NCI-H526 (cell line): Measurements from ENCODE around the gene OR4C12.
"Not testable (repeated sequence)": the region's sequence is repeated elsewhere in the genome, so short reads cannot be mapped to it uniquely, and the experiment has no call there.

ENCODE experiments used
- DNase-seq, 2 experiments: peaks; one replicate each; lab custom pipeline; 2025; lab: John Stamatoyannopoulos, UW

Gene OR4C12

DNA sequence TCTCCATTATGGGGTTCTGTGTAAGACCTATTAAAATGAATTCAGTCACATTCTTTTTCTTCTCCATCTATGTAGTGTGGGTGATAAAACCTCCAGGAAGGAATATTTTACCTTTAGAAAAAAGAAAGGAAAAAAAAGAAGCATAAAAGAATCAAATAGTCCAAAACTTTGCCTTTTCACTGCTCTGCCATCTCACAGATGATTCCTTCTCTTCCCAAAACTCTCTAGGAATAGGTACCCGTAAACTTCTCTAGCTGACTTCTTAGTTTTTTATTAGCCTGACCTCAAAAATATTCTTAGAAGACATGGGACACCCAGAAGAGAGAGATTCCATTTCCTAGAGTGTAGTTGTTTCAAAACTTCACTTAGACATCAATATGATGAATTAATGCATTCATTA, at the start of gene OR4C12:
Gene OR4C12 (minus strand): TSS at position 101 of the 400 bp plus-strand sequence. CDS start 34 bp downstream, at position 67.
- not testable (repeated sequence) for DNase-seq

DNA sequence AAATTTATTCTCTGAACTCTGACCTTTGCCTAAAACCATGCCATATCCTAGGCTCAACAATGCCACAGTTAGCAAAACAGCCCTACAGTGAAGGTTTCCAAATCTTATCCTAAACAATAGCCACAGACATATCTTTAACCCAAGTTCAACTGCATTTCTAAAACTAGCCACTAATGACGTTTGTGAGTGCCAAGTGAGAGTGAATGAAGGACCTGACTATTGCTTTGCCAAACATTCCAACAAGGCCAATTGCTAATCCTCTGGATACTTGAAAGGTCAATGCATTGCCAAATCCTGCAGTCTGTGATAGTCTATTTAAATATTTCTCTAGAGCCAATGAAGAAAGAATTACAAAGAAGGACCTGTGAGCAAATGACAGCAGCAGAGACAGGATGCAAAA, 47.9 kb upstream of the OR4C12 start:
- DNase-seq: no peak

DNA sequence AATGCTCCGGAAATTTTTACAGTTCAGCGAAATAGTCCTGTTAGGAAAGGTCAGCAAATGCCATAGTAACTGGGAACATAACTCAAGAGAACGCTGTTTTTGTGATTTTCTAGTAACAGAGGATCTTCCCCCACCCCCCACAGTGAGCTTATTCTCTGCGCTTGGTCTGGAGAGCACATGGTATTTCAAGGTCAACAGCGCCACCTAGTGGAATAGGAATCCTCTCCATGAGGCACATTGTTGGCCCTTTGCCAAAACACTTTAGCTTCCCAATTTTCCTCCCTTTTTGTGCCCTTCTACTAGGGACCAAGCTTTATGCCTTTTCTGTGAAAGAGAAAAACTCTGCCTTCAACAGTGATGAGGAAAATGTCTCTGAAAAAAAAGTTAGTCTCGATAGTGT, 13.2 kb upstream of the OR4C12 start:
- DNase-seq: peak; percentile 52 to 91

DNA sequence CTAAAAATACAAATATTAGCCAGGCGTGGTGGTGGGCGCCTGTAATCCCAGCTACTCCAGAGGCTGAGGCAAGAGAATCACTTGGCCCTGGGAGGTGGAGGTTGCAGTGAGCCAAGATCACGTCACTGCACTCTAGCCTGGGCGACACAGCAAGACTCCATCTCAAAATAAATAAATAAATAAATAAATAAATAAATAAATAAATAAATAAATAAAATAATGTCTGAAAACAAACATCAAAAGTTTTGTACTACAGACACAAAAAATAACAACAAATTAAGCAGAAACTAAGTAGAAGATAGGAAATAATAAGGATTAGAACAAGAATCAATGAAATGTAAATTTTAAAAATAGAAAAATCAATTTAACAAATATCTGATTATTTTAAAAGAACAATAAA, 8.9 kb downstream of the OR4C12 start:
- not testable (repeated sequence) for DNase-seq

DNA sequence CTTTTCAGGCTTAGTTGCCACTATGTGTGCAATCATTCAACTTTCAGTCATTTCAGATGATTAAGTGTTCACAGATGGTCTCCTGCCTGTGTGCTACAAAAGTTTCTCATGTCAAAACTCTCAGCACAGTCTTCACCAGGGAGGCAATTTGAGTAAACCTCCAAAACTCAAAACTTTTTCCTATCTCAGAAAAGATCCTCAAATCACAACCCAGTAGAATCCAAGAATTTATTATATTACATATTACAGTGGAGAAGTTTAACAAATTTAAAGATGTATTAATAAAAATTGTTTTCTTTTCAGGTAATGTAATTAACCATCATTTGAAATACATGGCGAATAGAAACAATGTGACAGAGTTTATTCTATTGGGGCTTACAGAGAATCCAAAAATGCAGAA, 30.2 kb downstream of the OR4C12 start, which contains the start of gene OR4C13:
Gene OR4C13 (plus strand): TSS at position 301 of the 400 bp plus-strand sequence. CDS start 32 bp downstream, at position 333.
- no peak for DNase-seq

DNA sequence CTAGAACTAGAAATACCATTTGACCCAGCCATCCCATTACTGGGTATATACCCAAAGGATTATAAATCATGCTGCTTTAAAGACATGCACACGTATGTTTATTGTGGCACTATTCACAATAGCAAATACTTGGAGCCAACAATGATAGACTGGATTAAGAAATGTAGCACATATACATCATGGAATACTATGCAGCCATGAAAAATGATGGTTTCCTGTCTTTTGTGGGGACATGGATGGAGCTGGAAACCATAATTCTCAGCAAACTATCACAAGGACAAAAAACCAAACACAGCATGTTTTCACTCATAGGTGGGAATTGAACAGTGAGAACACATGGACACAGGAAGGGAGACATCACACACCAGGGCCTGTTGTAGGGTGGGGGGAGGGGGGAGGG, 33.6 kb downstream of the OR4C12 start:
- DNase-seq: not testable (repeated sequence)
